HFF-Myc (cell line): ENCODE results near the gene WDR74.

Experiments
- DNase-seq: peaks from one replicate; pipeline ENCODE4 v3.0.0-alpha.2; 2011; ENCODE audit warnings: low read depth; ENCODE audit errors: extremely low read depth
- H3K4me3 ChIP-seq: replicated peaks from 2 replicates; pipeline ENCODE4 v1.5.1; 2011; ENCODE audit warnings: low read depth, mild to moderate bottlenecking, control low read depth, low read length
- CTCF ChIP-seq: IDR thresholded peaks from 2 replicates; pipeline ENCODE4 v1.5.1; 2012; ENCODE audit warnings: mild to moderate bottlenecking, low read depth, low read length, control low read depth; ENCODE audit errors: missing control alignments

The WDR74 gene

GRCh38 chr11:62882431-62882749, 43.0 kb upstream of the WDR74 start:
- no peak for TF ChIP-seq CTCF
- H3K4me3 ChIP-seq: peak overlapping the region; percentile 95
- no peak for DNase-seq

GRCh38 chr11:62881579-62882430, 42.4 kb upstream of the WDR74 start:
- TF ChIP-seq CTCF: no peak
- H3K4me3 ChIP-seq: peak overlapping the region; percentile 95
- peak; percentile 88 for DNase-seq

GRCh38 chr11:62880803-62881578, 41.6 kb upstream of the WDR74 start, which contains the start of gene SLC3A2:
Gene SLC3A2, plus strand, starts transcription at chr11:62880896. Its CDS starts 128 bp downstream, at chr11:62881024.
- peak within 1 kb of the TSS; percentile 95 for H3K4me3 ChIP-seq
- no peak for DNase-seq
- TF ChIP-seq CTCF: peak; percentile 54

GRCh38 chr11:62880231-62880802, 40.9 kb upstream of the WDR74 start:
- TF ChIP-seq CTCF: no peak
- no peak for DNase-seq

GRCh38 chr11:62879235-62879978, 40.0 kb upstream of the WDR74 start:
- no peak for TF ChIP-seq CTCF
- peak overlapping the region; percentile 95 for H3K4me3 ChIP-seq
- DNase-seq: no peak

More at GRCh38 chr11:62880231-62880802, 40.9 kb upstream of the WDR74 start:
- H3K4me3 ChIP-seq: peak overlapping the region; percentile 95

GRCh38 chr11:62876712-62877111, 37.3 kb upstream of the WDR74 start:
- no peak overlapping the region for H3K4me3 ChIP-seq
- no peak for DNase-seq
- no peak for TF ChIP-seq CTCF
